ENCODE results near the gene VSTM4. TPM values are rescaled to one million over a fixed set of nuclear protein-coding genes. Genes with fewer than 3 reads are reported as not detected.

The VSTM4 gene
- total RNA-seq, 1 experiment from 2014 or later: 0.13 TPM

DNA sequence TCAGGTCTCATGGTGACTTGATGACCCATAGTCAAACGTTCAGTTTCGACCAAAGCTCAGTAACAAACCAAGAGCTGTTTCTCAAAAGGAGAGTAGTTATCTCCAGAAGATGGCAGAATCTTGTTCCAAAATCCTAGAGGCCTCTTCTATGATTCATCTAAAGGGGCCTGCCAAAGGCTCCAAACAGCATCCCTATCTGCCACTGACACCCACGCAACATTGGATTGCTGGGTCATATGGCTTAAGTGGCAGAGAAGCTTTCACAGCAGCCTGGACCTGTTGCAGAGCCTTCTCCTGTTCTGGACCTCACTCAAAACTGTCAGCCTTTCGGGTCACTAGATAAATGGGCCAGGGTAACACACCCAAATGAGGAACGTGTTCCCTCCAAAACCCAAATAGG lies 121.7 kb downstream of the VSTM4 start:
- H3K36me3 ChIP-seq (ENCODE audit: control insufficient read depth, insufficient read depth, low read length): no peaks in the 10 kb centered on the region

GRCh38 chr10:48990226-48990625 lies 125.1 kb downstream of the VSTM4 start:
- DNase-seq (ENCODE audit: low read depth, low spot score): no peak
- TF ChIP-seq SIN3A (IDR thresholded peaks at IDR 0.05; ENCODE audit: borderline replicate concordance, insufficient read depth, low read depth, low read length) (no peak), POLR2AphosphoS5 (IDR thresholded peaks at IDR 0.05; ENCODE audit: low read depth, low read length) (no peak), TCF7L2 (IDR thresholded peaks at IDR 0.05; ENCODE audit: low read depth, low read length) (no peak), CTCF (IDR thresholded peaks at IDR 0.05) (no peak)
- TF ChIP-seq, protein P1, sequence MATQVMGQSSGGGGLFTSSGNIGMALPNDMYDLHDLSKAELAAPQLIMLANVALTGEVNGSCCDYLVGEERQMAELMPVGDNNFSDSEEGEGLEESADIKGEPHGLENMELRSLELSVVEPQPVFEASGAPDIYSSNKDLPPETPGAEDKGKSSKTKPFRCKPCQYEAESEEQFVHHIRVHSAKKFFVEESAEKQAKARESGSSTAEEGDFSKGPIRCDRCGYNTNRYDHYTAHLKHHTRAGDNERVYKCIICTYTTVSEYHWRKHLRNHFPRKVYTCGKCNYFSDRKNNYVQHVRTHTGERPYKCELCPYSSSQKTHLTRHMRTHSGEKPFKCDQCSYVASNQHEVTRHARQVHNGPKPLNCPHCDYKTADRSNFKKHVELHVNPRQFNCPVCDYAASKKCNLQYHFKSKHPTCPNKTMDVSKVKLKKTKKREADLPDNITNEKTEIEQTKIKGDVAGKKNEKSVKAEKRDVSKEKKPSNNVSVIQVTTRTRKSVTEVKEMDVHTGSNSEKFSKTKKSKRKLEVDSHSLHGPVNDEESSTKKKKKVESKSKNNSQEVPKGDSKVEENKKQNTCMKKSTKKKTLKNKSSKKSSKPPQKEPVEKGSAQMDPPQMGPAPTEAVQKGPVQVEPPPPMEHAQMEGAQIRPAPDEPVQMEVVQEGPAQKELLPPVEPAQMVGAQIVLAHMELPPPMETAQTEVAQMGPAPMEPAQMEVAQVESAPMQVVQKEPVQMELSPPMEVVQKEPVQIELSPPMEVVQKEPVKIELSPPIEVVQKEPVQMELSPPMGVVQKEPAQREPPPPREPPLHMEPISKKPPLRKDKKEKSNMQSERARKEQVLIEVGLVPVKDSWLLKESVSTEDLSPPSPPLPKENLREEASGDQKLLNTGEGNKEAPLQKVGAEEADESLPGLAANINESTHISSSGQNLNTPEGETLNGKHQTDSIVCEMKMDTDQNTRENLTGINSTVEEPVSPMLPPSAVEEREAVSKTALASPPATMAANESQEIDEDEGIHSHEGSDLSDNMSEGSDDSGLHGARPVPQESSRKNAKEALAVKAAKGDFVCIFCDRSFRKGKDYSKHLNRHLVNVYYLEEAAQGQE (IDR thresholded peaks at IDR 0.05; ENCODE audit: insufficient read depth in 1 of 2, low read depth in 2 of 2, low read length in 1 of 2): no peak
- no TSS peak for BruUV-seq (replicated peaks)
- intact Hi-C loops (cut with micrococcal nuclease; ENCODE audit: unreplicated experiment) (no loop called here), in situ Hi-C loops (cut with HindIII; ENCODE audit: low pct_unique_long_range_greater_than_20kb, low sequenced_read_pairs) (no loop called here)
- Histone ChIP-seq H3K27ac (ENCODE audit: low read length) (no peak overlapping the region), H3K4me3 (ENCODE audit: low read depth in 2 of 2, low read length in 2 of 2) (no peak overlapping the region), H3K4me1 (ENCODE audit: control insufficient read depth, insufficient read depth, low read length) (no peaks in the 10 kb centered on the region), H3K36me3 (ENCODE audit: control insufficient read depth, insufficient read depth, low read length) (no peaks in the 10 kb centered on the region), H3K9me3 (ENCODE audit: control insufficient read depth, insufficient read depth, low read depth, low read length) (no peaks in the 10 kb centered on the region), H3K27me3 (ENCODE audit: control insufficient read depth, insufficient read depth, low read length) (no peaks in the 10 kb centered on the region)
- POLR2A ChIA-PET: no interaction called here
- no peak for ATAC-seq
- CTCF ChIA-PET: no interaction called here

More for the DNA sequence above, 121.7 kb downstream of the VSTM4 start:
- no TSS peak for BruUV-seq (replicated peaks)
- Histone ChIP-seq H3K4me1 (ENCODE audit: control insufficient read depth, insufficient read depth, low read length) (no peaks in the 10 kb centered on the region), H3K4me3 (ENCODE audit: low read depth in 2 of 2, low read length in 2 of 2) (no peak overlapping the region), H3K9me3 (ENCODE audit: control insufficient read depth, insufficient read depth, low read depth, low read length) (no peaks in the 10 kb centered on the region), H3K27me3 (ENCODE audit: control insufficient read depth, insufficient read depth, low read length) (no peaks in the 10 kb centered on the region), H3K27ac (ENCODE audit: low read length) (no peak overlapping the region)
- ChIA-PET POLR2A (no interaction called here), CTCF (no interaction called here)
- in situ Hi-C loops (cut with HindIII; ENCODE audit: low pct_unique_long_range_greater_than_20kb, low sequenced_read_pairs) (no loop called here), intact Hi-C loops (cut with micrococcal nuclease; ENCODE audit: unreplicated experiment) (no loop called here)
- DNase-seq (ENCODE audit: low read depth, low spot score) (no peak), ATAC-seq (no peak)
- no peak for TF ChIP-seq POLR2AphosphoS5 (IDR thresholded peaks at IDR 0.05; ENCODE audit: low read depth, low read length)
- TF ChIP-seq TCF7L2 (IDR thresholded peaks at IDR 0.05; ENCODE audit: low read depth, low read length): no peak
- TF ChIP-seq, protein P1 (IDR thresholded peaks at IDR 0.05; ENCODE audit: insufficient read depth in 1 of 2, low read depth in 2 of 2, low read length in 1 of 2): no peak
- no peak for TF ChIP-seq CTCF (IDR thresholded peaks at IDR 0.05)
- TF ChIP-seq SIN3A (IDR thresholded peaks at IDR 0.05; ENCODE audit: borderline replicate concordance, insufficient read depth, low read depth, low read length): no peak
